Measurements from ENCODE around the gene INTS2. TPM values are rescaled to one million over a fixed set of nuclear protein-coding genes. Genes with fewer than 3 reads are reported as not detected.
"Not testable (repeated sequence)": the region's sequence is repeated elsewhere in the genome, so short reads cannot be mapped to it uniquely, and the experiment has no call there.

INTS2 gene
- total RNA-seq, 1 donor from 2014 or later, result 16.9 TPM

DNA sequence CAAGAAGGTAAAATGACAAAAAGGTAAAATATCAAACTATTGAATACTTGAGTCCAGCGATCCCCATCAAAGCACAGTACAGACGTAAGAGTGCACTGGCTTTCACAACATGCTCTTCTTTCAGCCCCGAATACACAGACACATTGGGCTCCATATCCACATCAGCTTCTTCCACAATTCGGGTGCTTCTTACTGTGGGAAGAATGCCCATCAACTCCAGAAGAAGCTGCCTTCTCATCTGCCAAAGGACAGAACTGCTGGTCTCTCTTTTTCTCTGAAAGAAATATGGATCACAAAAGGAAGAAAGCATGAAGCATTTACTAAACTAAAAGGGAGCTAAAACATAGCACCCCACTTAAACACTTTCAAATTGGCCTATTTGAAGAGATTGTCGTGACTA lies 20.4 kb downstream of the INTS2 start:
- no peaks in the 10 kb centered on the region for H3K4me1 Mint-ChIP-seq (ENCODE audit: low read depth)
- H3K4me3 Mint-ChIP-seq (ENCODE audit: low read depth), result no peak overlapping the region
- H3K9me3 Mint-ChIP-seq (ENCODE audit: low read depth), result no peaks in the 10 kb centered on the region
- no peak overlapping the region for H3K27ac Mint-ChIP-seq
- H3K27me3 Mint-ChIP-seq, result no peaks in the 10 kb centered on the region
- peaks cover 21% of the 10 kb centered on the region for H3K36me3 Mint-ChIP-seq (ENCODE audit: insufficient read depth)
- no peak for TF ChIP-seq CTCF (IDR thresholded peaks at IDR 0.05; ENCODE audit: unreplicated experiment)
- DNase-seq (ENCODE audit: low spot score, unreplicated experiment), result no peak

- no peak for DNase-seq (ENCODE audit: low spot score, unreplicated experiment)
- H3K36me3 Mint-ChIP-seq (ENCODE audit: insufficient read depth), result peaks cover 12% of the 10 kb centered on the region
- no peak overlapping the region for H3K4me3 Mint-ChIP-seq (ENCODE audit: low read depth)
- H3K4me1 Mint-ChIP-seq (ENCODE audit: low read depth), result no peaks in the 10 kb centered on the region
- no peaks in the 10 kb centered on the region for H3K9me3 Mint-ChIP-seq (ENCODE audit: low read depth)
- H3K27me3 Mint-ChIP-seq, result no peaks in the 10 kb centered on the region
- no peak overlapping the region for H3K27ac Mint-ChIP-seq
- no peak for TF ChIP-seq CTCF (IDR thresholded peaks at IDR 0.05; ENCODE audit: unreplicated experiment)
Observed at GRCh38 chr17:61904094-61904710, 23.6 kb downstream of the INTS2 start.

GRCh38 chr17:61903251-61903650 lies 24.5 kb downstream of the INTS2 start:
- Mint-ChIP-seq H3K9me3 (ENCODE audit: low read depth) (no peaks in the 10 kb centered on the region), H3K36me3 (ENCODE audit: insufficient read depth) (peaks cover 14% of the 10 kb centered on the region), H3K4me3 (ENCODE audit: low read depth) (no peak overlapping the region), H3K27me3 (no peaks in the 10 kb centered on the region), H3K27ac (peak overlapping the region; percentile 62), H3K4me1 (ENCODE audit: low read depth) (no peaks in the 10 kb centered on the region)
- no peak for DNase-seq (ENCODE audit: low spot score, unreplicated experiment)
- TF ChIP-seq CTCF (IDR thresholded peaks at IDR 0.05; ENCODE audit: unreplicated experiment), result no peak

DNA sequence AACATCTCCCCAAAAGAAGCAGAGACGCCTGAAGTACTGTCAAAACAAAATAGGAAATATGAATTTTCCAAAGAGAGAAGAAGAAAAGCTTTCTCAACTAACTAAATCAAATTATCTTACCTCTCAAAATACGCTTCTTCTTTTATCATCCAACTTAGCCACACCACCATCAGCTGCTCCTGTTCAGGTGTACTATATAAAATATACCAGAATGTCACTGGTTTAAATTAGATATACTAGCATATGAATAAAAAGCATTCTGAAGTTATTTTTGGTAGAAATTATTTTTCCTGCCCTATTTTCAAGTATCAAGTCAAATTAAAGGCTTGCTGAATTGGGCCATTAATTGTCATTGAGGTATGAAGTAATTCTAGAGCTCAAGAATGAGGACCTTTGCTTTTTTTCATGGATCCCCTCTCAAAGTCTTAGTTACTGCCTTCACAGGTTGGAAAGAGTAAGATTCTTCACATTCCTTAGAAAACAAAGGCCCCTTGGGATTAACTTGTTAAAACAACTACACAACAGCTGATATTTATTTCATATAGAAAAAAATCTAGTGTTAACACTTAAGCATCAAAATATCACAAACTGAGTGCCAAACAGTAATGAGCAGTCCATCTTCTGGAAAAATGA lies 30.1 kb downstream of the INTS2 start:
- peaks cover 1% of the 10 kb centered on the region for H3K36me3 Mint-ChIP-seq (ENCODE audit: insufficient read depth)
- H3K4me1 Mint-ChIP-seq (ENCODE audit: low read depth), result no peaks in the 10 kb centered on the region
- no peak overlapping the region for H3K4me3 Mint-ChIP-seq (ENCODE audit: low read depth)
- peak overlapping the region; percentile 49 for H3K27ac Mint-ChIP-seq
- H3K9me3 Mint-ChIP-seq (ENCODE audit: low read depth), result no peaks in the 10 kb centered on the region
- DNase-seq (ENCODE audit: low spot score, unreplicated experiment), result no peak
- no peak for TF ChIP-seq CTCF (IDR thresholded peaks at IDR 0.05; ENCODE audit: unreplicated experiment)
- H3K27me3 Mint-ChIP-seq, result no peaks in the 10 kb centered on the region

DNA sequence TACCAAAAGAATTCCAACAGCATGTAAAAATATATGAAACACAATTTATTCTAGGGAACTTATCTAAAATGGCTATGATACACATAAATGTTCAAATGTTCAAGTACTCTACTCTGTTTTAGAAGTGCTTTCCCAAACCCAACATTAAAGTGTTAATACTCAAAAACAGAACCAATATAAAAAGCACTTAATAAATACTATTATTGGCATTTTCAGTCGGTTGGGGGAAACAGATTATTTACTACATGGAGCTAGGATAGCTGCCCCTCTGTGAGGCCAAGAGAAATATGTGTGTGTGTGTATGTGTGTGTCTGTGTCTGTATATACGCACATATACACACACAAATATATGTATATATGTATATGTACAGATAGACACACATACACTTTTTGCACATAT lies 32.4 kb downstream of the INTS2 start:
- TF ChIP-seq CTCF (IDR thresholded peaks at IDR 0.05; ENCODE audit: unreplicated experiment), result no peak
- DNase-seq (ENCODE audit: low spot score, unreplicated experiment), result no peak
- peaks cover 6% of the 10 kb centered on the region for H3K36me3 Mint-ChIP-seq (ENCODE audit: insufficient read depth)
- H3K9me3 Mint-ChIP-seq (ENCODE audit: low read depth), result no peaks in the 10 kb centered on the region
- H3K4me3 Mint-ChIP-seq (ENCODE audit: low read depth), result no peak overlapping the region
- no peak overlapping the region for H3K27ac Mint-ChIP-seq
- no peaks in the 10 kb centered on the region for H3K4me1 Mint-ChIP-seq (ENCODE audit: low read depth)
- no peaks in the 10 kb centered on the region for H3K27me3 Mint-ChIP-seq

DNA sequence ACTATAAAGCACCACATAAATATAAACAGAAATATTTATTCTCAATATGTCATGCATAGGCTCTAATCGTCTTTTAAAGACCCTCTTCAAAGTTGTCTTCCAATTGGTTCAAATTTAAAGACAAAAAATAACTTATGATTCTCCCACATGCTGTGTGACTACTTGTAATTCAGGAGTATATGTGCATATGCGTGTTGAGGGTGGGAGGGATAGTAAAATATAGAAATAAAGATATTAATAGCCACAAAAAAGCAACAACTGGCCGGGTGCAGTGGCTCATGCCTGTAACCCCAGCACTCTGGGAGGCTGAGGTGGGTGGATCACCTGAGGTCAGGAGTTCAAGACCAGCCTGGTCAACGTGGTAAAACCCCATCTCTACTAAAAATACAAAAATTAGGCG lies 33.5 kb downstream of the INTS2 start:
- not testable (repeated sequence) for H3K27ac Mint-ChIP-seq; H3K4me3 Mint-ChIP-seq (ENCODE audit: low read depth); H3K9me3 Mint-ChIP-seq (ENCODE audit: low read depth); H3K27me3 Mint-ChIP-seq; DNase-seq (ENCODE audit: low spot score, unreplicated experiment); H3K4me1 Mint-ChIP-seq (ENCODE audit: low read depth); H3K36me3 Mint-ChIP-seq (ENCODE audit: insufficient read depth)

- H3K27me3 Mint-ChIP-seq; H3K4me3 Mint-ChIP-seq (ENCODE audit: low read depth); H3K9me3 Mint-ChIP-seq (ENCODE audit: low read depth); H3K4me1 Mint-ChIP-seq (ENCODE audit: low read depth); DNase-seq (ENCODE audit: low spot score, unreplicated experiment); H3K27ac Mint-ChIP-seq: not testable (repeated sequence)
- peaks cover 18% of the 10 kb centered on the region for H3K36me3 Mint-ChIP-seq (ENCODE audit: insufficient read depth)
Observed at GRCh38 chr17:61887733-61888132, 40.0 kb downstream of the INTS2 start.

DNA sequence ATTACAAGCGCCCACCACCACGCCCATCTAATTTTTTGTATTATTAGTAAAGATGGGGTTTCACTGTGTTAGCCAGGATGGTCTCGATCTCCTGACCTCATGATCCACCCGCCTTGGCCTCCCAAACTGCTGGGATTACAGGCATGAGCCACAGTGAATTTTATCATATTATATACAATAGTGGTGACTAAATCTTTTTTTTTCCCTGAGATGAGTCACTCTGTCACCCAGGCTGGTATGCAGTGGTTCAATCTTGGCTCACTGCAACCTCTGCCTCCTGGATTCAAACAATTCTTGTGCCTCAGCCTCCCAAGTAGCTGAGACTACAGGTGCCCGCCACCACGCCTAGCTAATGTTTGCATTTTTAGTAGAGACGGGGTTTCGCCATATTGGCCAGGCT lies 41.9 kb downstream of the INTS2 start:
- not testable (repeated sequence) for H3K4me3 Mint-ChIP-seq (ENCODE audit: low read depth); H3K9me3 Mint-ChIP-seq (ENCODE audit: low read depth); DNase-seq (ENCODE audit: low spot score, unreplicated experiment); H3K27me3 Mint-ChIP-seq; H3K4me1 Mint-ChIP-seq (ENCODE audit: low read depth); H3K27ac Mint-ChIP-seq
- peaks cover 15% of the 10 kb centered on the region for H3K36me3 Mint-ChIP-seq (ENCODE audit: insufficient read depth)
